ENCODE results near the gene SCN2A.

SCN2A gene

GRCh38 chr2:165417009-165417408 is 177.8 kb downstream of the SCN2A start:
- no peak for DNase-seq (ENCODE audit: extremely low read depth, low read depth)
- TF ChIP-seq, protein P1, sequence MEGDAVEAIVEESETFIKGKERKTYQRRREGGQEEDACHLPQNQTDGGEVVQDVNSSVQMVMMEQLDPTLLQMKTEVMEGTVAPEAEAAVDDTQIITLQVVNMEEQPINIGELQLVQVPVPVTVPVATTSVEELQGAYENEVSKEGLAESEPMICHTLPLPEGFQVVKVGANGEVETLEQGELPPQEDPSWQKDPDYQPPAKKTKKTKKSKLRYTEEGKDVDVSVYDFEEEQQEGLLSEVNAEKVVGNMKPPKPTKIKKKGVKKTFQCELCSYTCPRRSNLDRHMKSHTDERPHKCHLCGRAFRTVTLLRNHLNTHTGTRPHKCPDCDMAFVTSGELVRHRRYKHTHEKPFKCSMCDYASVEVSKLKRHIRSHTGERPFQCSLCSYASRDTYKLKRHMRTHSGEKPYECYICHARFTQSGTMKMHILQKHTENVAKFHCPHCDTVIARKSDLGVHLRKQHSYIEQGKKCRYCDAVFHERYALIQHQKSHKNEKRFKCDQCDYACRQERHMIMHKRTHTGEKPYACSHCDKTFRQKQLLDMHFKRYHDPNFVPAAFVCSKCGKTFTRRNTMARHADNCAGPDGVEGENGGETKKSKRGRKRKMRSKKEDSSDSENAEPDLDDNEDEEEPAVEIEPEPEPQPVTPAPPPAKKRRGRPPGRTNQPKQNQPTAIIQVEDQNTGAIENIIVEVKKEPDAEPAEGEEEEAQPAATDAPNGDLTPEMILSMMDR (IDR thresholded peaks at IDR 0.05; ENCODE audit: low read depth, low read length, missing control alignments) = no peak
- no peak overlapping the region for H3K4me3 ChIP-seq (replicated peaks; ENCODE audit: low read depth, low read length)

DNA sequence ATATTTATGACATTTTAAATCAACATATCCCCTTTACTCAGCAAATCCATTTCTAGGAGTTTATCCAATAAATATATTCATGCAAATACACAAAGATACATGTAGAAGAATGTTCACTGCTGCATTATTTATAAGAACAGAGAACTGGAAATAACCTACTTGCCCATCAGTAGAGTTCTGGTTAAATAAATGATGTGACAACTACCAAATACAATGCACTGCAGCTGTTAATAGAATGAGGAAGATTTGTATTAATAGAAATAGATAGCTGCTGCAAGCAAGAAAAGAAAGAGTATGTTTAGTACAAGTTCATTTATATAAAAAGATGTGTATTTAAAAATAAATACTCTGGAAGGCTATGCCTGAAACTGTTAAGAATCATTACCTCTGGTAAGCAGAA is 181.0 kb downstream of the SCN2A start:
- TF ChIP-seq, protein P1 (IDR thresholded peaks at IDR 0.05; ENCODE audit: low read depth, low read length, missing control alignments) = no peak
- H3K4me3 ChIP-seq (replicated peaks; ENCODE audit: low read depth, low read length) = no peak overlapping the region
- no peak for DNase-seq (ENCODE audit: extremely low read depth, low read depth)

- no peak overlapping the region for H3K4me3 ChIP-seq (replicated peaks; ENCODE audit: low read depth, low read length)
- DNase-seq (ENCODE audit: extremely low read depth, low read depth) = no peak
- TF ChIP-seq, protein P1 (IDR thresholded peaks at IDR 0.05; ENCODE audit: low read depth, low read length, missing control alignments) = no peak
Observed at GRCh38 chr2:165423081-165423480, 183.9 kb downstream of the SCN2A start.

- TF ChIP-seq, protein P1 (IDR thresholded peaks at IDR 0.05; ENCODE audit: low read depth, low read length, missing control alignments) = no peak
- H3K4me3 ChIP-seq (replicated peaks; ENCODE audit: low read depth, low read length) = no peak overlapping the region
- no peak for DNase-seq (ENCODE audit: extremely low read depth, low read depth)
Observed at GRCh38 chr2:165425556-165425955, 186.3 kb downstream of the SCN2A start.

GRCh38 chr2:165427686-165428085 is 188.5 kb downstream of the SCN2A start:
- no peak for DNase-seq (ENCODE audit: extremely low read depth, low read depth)
- H3K4me3 ChIP-seq (replicated peaks; ENCODE audit: low read depth, low read length) = no peak overlapping the region
- TF ChIP-seq, protein P1 (IDR thresholded peaks at IDR 0.05; ENCODE audit: low read depth, low read length, missing control alignments) = no peak

DNA sequence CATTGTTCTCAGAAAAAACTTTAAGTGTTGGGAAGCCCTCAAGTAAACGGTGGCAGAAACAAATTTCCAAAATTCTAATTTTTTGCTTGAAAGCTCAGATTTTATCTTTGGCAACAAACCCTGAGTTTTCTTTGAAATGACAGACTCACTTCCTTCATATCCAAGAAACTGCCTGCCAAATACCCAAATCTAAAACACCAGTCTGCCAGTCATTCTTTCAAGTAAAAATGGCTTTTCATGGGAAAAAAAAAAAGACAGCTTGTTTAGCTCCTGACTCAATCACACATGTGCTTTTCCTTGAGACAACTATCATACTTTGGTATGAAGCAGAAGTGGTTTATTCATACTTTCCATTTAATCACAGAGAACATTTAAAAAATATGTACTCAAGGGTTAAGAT is 189.7 kb downstream of the SCN2A start:
- no peak overlapping the region for H3K4me3 ChIP-seq (replicated peaks; ENCODE audit: low read depth, low read length)
- DNase-seq (ENCODE audit: extremely low read depth, low read depth) = no peak
- TF ChIP-seq, protein P1 (IDR thresholded peaks at IDR 0.05; ENCODE audit: low read depth, low read length, missing control alignments) = no peak

DNA sequence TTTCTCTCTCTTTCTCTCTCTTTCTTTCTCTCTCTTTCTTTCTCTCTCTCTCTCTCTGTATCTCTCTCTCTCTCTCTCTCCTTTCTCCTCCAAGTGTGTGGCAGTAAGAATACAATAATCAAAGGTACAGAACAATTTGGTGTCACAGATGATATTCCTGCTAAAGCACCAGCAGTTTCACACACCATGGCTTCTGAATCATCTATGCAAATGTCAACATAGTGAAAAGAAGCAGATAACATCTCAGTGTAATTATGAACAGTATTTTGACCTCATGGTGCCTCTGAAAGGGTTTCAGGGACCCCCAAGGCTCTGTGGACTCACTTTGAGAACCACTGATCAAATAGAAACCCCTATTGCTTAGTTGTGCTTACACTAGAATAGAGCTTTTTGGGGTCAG is 191.8 kb downstream of the SCN2A start:
- H3K4me3 ChIP-seq (replicated peaks; ENCODE audit: low read depth, low read length) = no peak overlapping the region
- DNase-seq (ENCODE audit: extremely low read depth, low read depth) = no peak
- TF ChIP-seq, protein P1 (IDR thresholded peaks at IDR 0.05; ENCODE audit: low read depth, low read length, missing control alignments) = no peak
